H9 (cell line): Measurements from ENCODE around the gene IL12RB2. TPM values are rescaled to one million over a fixed set of nuclear protein-coding genes. Genes with fewer than 3 reads are reported as not detected.

Experiments used
- DNase-seq: peaks from one replicate; pipeline ENCODE4 v3.0.0-alpha.2; 2017
- H2AFZ ChIP-seq: one replicate; pipeline ENCODE4 v1.6.1; 2013; ENCODE audit warnings: mild to moderate bottlenecking, low read length, control low read depth, moderate library complexity
- H2AK5ac ChIP-seq: 2 replicates; pipeline ENCODE4 v1.6.1; 2013; ENCODE audit warnings: low read length, control low read depth, mixed read lengths; ENCODE audit not compliant: insufficient read length
- H2BK120ac ChIP-seq: one replicate; pipeline ENCODE4 v1.6.1; 2013; ENCODE audit warnings: low read depth, mild to moderate bottlenecking, low read length, control low read depth, inconsistent platforms; ENCODE audit not compliant: poor library complexity, severe bottlenecking
- H2BK12ac ChIP-seq: 2 replicates; pipeline ENCODE4 v1.6.1; 2013; ENCODE audit warnings: low read length, control low read depth, mixed read lengths, low read depth; ENCODE audit not compliant: insufficient read length
- H2BK15ac ChIP-seq: 2 replicates; pipeline ENCODE4 v1.6.1; 2013; ENCODE audit warnings: low read depth, low read length, control low read depth
- H2BK20ac ChIP-seq: one replicate; pipeline ENCODE4 v1.6.1; 2013; ENCODE audit warnings: low read depth, mild to moderate bottlenecking, low read length, control low read depth, inconsistent platforms; ENCODE audit not compliant: poor library complexity, severe bottlenecking
- H2BK5ac ChIP-seq: 2 replicates; pipeline ENCODE4 v1.6.1; 2013; ENCODE audit warnings: low read length, control low read depth, mixed read lengths; ENCODE audit not compliant: insufficient read length
- H3K14ac ChIP-seq: 2 replicates; pipeline ENCODE4 v1.6.1; 2013; ENCODE audit warnings: low read length, control low read depth; ENCODE audit not compliant: insufficient read depth
- H3K18ac ChIP-seq: 2 replicates; pipeline ENCODE4 v1.6.1; 2013; ENCODE audit warnings: low read depth, mild to moderate bottlenecking, mixed read lengths, low read length, control low read depth; ENCODE audit not compliant: insufficient read length
- H3K23ac ChIP-seq: 2 replicates; pipeline ENCODE4 v1.6.1; 2013; ENCODE audit warnings: low read length, control low read depth, mixed read lengths, low read depth; ENCODE audit not compliant: insufficient read length
- H3K23me2 ChIP-seq: 2 replicates; pipeline ENCODE4 v1.6.1; 2013; ENCODE audit warnings: low read depth, mild to moderate bottlenecking, mixed read lengths, low read length, control low read depth; ENCODE audit not compliant: insufficient read length, poor library complexity, severe bottlenecking
- H3K27ac ChIP-seq: 2 replicates; pipeline ENCODE4 v1.5.1; 2013; ENCODE audit warnings: low read length, control low read depth, mixed read lengths, low read depth; ENCODE audit not compliant: insufficient read length
- H3K27me3 ChIP-seq: 2 replicates; pipeline ENCODE4 v1.6.1; 2013; ENCODE audit warnings: low read length, control low read depth, inconsistent platforms; ENCODE audit not compliant: insufficient read depth
- H3K4ac ChIP-seq: 2 replicates; pipeline ENCODE4 v1.6.1; 2013; ENCODE audit warnings: low read depth, mild to moderate bottlenecking, control low read depth, inconsistent platforms, low read length, moderate library complexity
- H3K4me1 ChIP-seq: 2 replicates; pipeline ENCODE4 v1.6.1; 2013; ENCODE audit warnings: low read length, control low read depth, inconsistent platforms; ENCODE audit not compliant: insufficient read depth
- H3K4me2 ChIP-seq: 2 replicates; pipeline ENCODE4 v1.6.1; 2013; ENCODE audit warnings: low read length, control low read depth, mixed read lengths; ENCODE audit not compliant: insufficient read length, insufficient read depth
- H3K56ac ChIP-seq: 2 replicates; pipeline ENCODE4 v1.6.1; 2013; ENCODE audit warnings: low read depth, mild to moderate bottlenecking, mixed read lengths, low read length, control low read depth; ENCODE audit not compliant: insufficient read length
- H3K79me1 ChIP-seq: 2 replicates; pipeline ENCODE4 v1.6.1; 2013; ENCODE audit warnings: low read depth, mild to moderate bottlenecking, moderate library complexity, low read length, control low read depth, inconsistent platforms; ENCODE audit not compliant: insufficient read depth, poor library complexity, severe bottlenecking
- H3K79me2 ChIP-seq: 2 replicates; pipeline ENCODE4 v1.6.1; 2013; ENCODE audit warnings: low read length, control low read depth, inconsistent platforms; ENCODE audit not compliant: insufficient read depth
- H3K9ac ChIP-seq: 2 replicates; pipeline ENCODE4 v1.6.1; 2013; ENCODE audit warnings: low read length, control low read depth, mixed read lengths; ENCODE audit not compliant: insufficient read length; ENCODE audit errors: extremely low read depth
- H3K9me3 ChIP-seq: one replicate; pipeline ENCODE4 v1.6.1; 2013; ENCODE audit warnings: low read depth, low read length, inconsistent platforms; ENCODE audit not compliant: control insufficient read depth
- H3T11ph ChIP-seq: one replicate; pipeline ENCODE4 v1.6.1; 2013; ENCODE audit warnings: mild to moderate bottlenecking, low read length, control low read depth, inconsistent platforms
- H4K20me1 ChIP-seq: one replicate; pipeline ENCODE4 v1.6.1; 2013; ENCODE audit not compliant: control insufficient read depth, insufficient read length, insufficient read depth
- H4K5ac ChIP-seq: 2 replicates; pipeline ENCODE4 v1.6.1; 2013; ENCODE audit warnings: low read depth, mild to moderate bottlenecking, mixed read lengths, low read length, control low read depth; ENCODE audit not compliant: insufficient read length
- H4K8ac ChIP-seq: replicated peaks from 2 replicates; pipeline ENCODE4 v1.6.1; 2013; ENCODE audit warnings: low read length, control low read depth, mixed read lengths, low read depth; ENCODE audit not compliant: insufficient read length
- H4K91ac ChIP-seq: 2 replicates; pipeline ENCODE4 v1.6.1; 2013; ENCODE audit warnings: low read depth, mild to moderate bottlenecking, moderate library complexity, mixed read lengths, low read length, control low read depth; ENCODE audit not compliant: insufficient read length
- H3K27ac Mint-ChIP-seq, 3 experiments: 2 replicates in 2 of 3; 3 replicates in 1 of 3; pipeline ENCODE4 v1.8.0; 2020 to 2021; ENCODE audit warnings: mixed read lengths in 3 of 3, mild to moderate bottlenecking in 1 of 3, moderate library complexity in 1 of 3
- H3K27me3 Mint-ChIP-seq: 2 replicates; pipeline ENCODE4 v1.8.0; 2021; ENCODE audit warnings: low read depth, mild to moderate bottlenecking, moderate library complexity, mixed read lengths
- H3K36me3 Mint-ChIP-seq, 3 experiments: 2 replicates in 2 of 3; 3 replicates in 1 of 3; pipeline ENCODE4 v1.8.0; 2020 to 2021; ENCODE audit warnings: low read depth in 3 of 3, mixed read lengths in 3 of 3; ENCODE audit not compliant: insufficient read depth in 1 of 3
- H3K4me1 Mint-ChIP-seq, 2 experiments: 2 replicates each; pipeline ENCODE4 v1.8.0; 2020; ENCODE audit warnings: mixed read lengths in 2 of 2
- H3K4me3 Mint-ChIP-seq, 2 experiments: 2 replicates in 1 of 2; 3 replicates in 1 of 2; pipeline ENCODE4 v1.8.0; 2020 to 2021; ENCODE audit warnings: mild to moderate bottlenecking in 2 of 2, mixed read lengths in 2 of 2, moderate library complexity in 1 of 2
- H3K9me3 Mint-ChIP-seq, 2 experiments: 2 replicates in 1 of 2; 3 replicates in 1 of 2; pipeline ENCODE4 v1.8.0; 2020; ENCODE audit warnings: mild to moderate bottlenecking in 2 of 2, mixed read lengths in 2 of 2, moderate library complexity in 1 of 2
- CTCF ChIP-seq: fragments of 200-600 bp; sonication (generic); conservative IDR thresholded peaks from 3 replicates; pipeline ENCODE4 v1.8.0; 2021; ENCODE audit warnings: antibody characterized with exemption, mild to moderate bottlenecking
- WGBS: extraction: QIAGEN DNeasy Blood & Tissue Kit; methylation state at CpG from one replicate; pipeline ENCODE4 v1.1.7; 2013; ENCODE audit warnings: missing lambda C conversion rate, low lambda C conversion rate, mixed read lengths; ENCODE audit not compliant: insufficient read length; ENCODE audit errors: extremely low coverage; 5-methylcytosine and 5-hydroxymethylcytosine counted together
- total RNA-seq: library from RNA; stranded (reverse); gene quantifications from 2 replicates; pipeline ENCODE4 v1.2.1, GENCODE V29; 2021

The IL12RB2 gene
- total RNA-seq, 1 experiment from 2014 or later: 0.77 TPM

GRCh38 chr1:67280696-67281095, 27.0 kb upstream of the IL12RB2 start:
- Histone ChIP-seq H4K20me1 (no peaks in the 10 kb centered on the region), H3K79me2 (no peaks in the 10 kb centered on the region), H3K4ac (no peak overlapping the region), H2AFZ (no peak overlapping the region), H3T11ph (no peak overlapping the region), H3K23ac (no peak overlapping the region), H2BK120ac (no peak overlapping the region), H2AK5ac (no peak overlapping the region), H4K5ac (no peak overlapping the region), H3K79me1 (no peaks in the 10 kb centered on the region), H4K91ac (no peak overlapping the region), H3K18ac (no peak overlapping the region), H3K9ac (no peak overlapping the region), H3K9me3 (no peaks in the 10 kb centered on the region), H2BK20ac (no peak overlapping the region), H3K4me1 (no peaks in the 10 kb centered on the region), H3K4me2 (no peak overlapping the region), H2BK15ac (no peak overlapping the region), H3K56ac (no peak overlapping the region), H2BK12ac (no peak overlapping the region), H3K23me2 (no peaks in the 10 kb centered on the region), H4K8ac (no peak overlapping the region), H3K27ac (no peak overlapping the region), H3K27me3 (no peaks in the 10 kb centered on the region), H3K14ac (no peak overlapping the region), H2BK5ac (no peak overlapping the region)
- no peak overlapping the region for H3K4me3 Mint-ChIP-seq
- H3K4me1 Mint-ChIP-seq: no peaks in the 10 kb centered on the region
- H3K36me3 Mint-ChIP-seq: peaks cover 0 to 5% (median 0%) of the 10 kb centered on the region in 3 experiments; a peak in 2 of 7 replicates
- WGBS: no CpG with 5 or more reads among the region's 5 CpGs
- peaks cover 5% of the 10 kb centered on the region for H3K27me3 Mint-ChIP-seq
- no peak for TF ChIP-seq CTCF
- no peak for DNase-seq
- no peak overlapping the region for H3K27ac Mint-ChIP-seq
- peaks cover 0 to 11% of the 10 kb centered on the region in 2 experiments; a peak in 2 of 5 replicates for H3K9me3 Mint-ChIP-seq
